B cell (primary cell): ENCODE measurements around the gene BMF. TPM values are rescaled to one million over a fixed set of nuclear protein-coding genes. Genes with fewer than 3 reads are reported as not detected.
A peak's percentile ranks its signal among the peaks of the same experiment; 100 is the strongest.

Source experiments
- ATAC-seq: fragments of 200-7000 bp; cut with Tn5 transposase; one replicate; pipeline ENCODE4 v1.10.0; 2021; ENCODE audit warnings: low read depth, mild to moderate bottlenecking, moderate number of reproducible peaks, moderate library complexity
- CTCF ChIA-PET: fragments of 350-600 bp; sonication (Branson Sonifier 250); formaldehyde crosslinking; loops from one replicate; lab custom pipeline; 2021; ENCODE audit warnings: antibody characterized with exemption, inconsistent platforms; lab: Charles Lee
- POLR2A ChIA-PET: fragments of 350-600 bp; sonication (Branson Sonifier 250); formaldehyde crosslinking; loops from one replicate; lab custom pipeline; 2021; ENCODE audit warnings: antibody characterized with exemption; lab: Charles Lee
- DNase-seq: peaks from one replicate; pipeline ENCODE4 v3.0.0; 2013
- H2AFZ ChIP-seq: 2 replicates; pipeline ENCODE4 v1.6.1; 2012; ENCODE audit warnings: mild to moderate bottlenecking, low read depth, low read length; ENCODE audit not compliant: insufficient read depth, poor library complexity, severe bottlenecking
- H3K27ac ChIP-seq, 2 donors: 1 replicate in 1 of 2; 2 replicates in 1 of 2; pipeline ENCODE4 v1.5.1; 2012 to 2013; ENCODE audit warnings: low read length in 2 of 2, mild to moderate bottlenecking in 2 of 2, moderate library complexity in 1 of 2
- H3K27me3 ChIP-seq, 4 experiments: fragments of 200-600 bp in 1 of 4; sonication (generic) in 1 of 4; replicated peaks in 1 of 4; 1 replicate in 2 of 4; 2 replicates in 2 of 4; pipeline versions ENCODE4 v1.6.1 to v1.7.0; 2013 to 2016; ENCODE audit warnings: low read length in 3 of 4, mild to moderate bottlenecking in 2 of 4, mixed read lengths in 1 of 4, moderate library complexity in 1 of 4; ENCODE audit not compliant: insufficient read depth in 4 of 4, control insufficient read depth in 3 of 4; ENCODE audit errors: control extremely low read depth in 1 of 4
- H3K36me3 ChIP-seq, 2 experiments: replicated peaks in 1 of 2; 1 replicate in 1 of 2; 2 replicates in 1 of 2; pipeline versions ENCODE4 v1.6.1 to v1.7.1; 2013; ENCODE audit warnings: low read length in 1 of 2; ENCODE audit not compliant: insufficient read depth in 2 of 2, control insufficient read depth in 1 of 2; ENCODE audit errors: control extremely low read depth in 1 of 2, extremely low read depth in 1 of 2
- H3K4me1 ChIP-seq, 2 donors: fragments of 200-600 bp in 1 of 2; sonication (generic) in 1 of 2; 1 replicate in 1 of 2; 2 replicates in 1 of 2; pipeline versions ENCODE4 v1.5.1 to v1.6.1; 2013 to 2017; ENCODE audit warnings: low read length in 2 of 2; ENCODE audit not compliant: control insufficient read depth in 2 of 2, insufficient read depth in 2 of 2
- H3K4me2 ChIP-seq: replicated peaks from 2 replicates; pipeline ENCODE3; 2012; ENCODE audit warnings: mild to moderate bottlenecking, low read depth, low read length; ENCODE audit not compliant: poor library complexity, severe bottlenecking
- H3K4me3 ChIP-seq, 5 experiments: fragments of 200-600 bp in 1 of 5; sonication (generic) in 1 of 5; 1 replicate in 3 of 5; 2 replicates in 2 of 5; pipeline versions ENCODE4 v1.5.1 to v1.7.0; 2011 to 2016; ENCODE audit warnings: low read length in 4 of 5, mild to moderate bottlenecking in 4 of 5, low read depth in 2 of 5, control low read depth in 1 of 5, moderate library complexity in 1 of 5; ENCODE audit not compliant: insufficient read depth in 1 of 5; ENCODE audit errors: control extremely low read depth in 1 of 5, extremely low read depth in 1 of 5
- H3K79me2 ChIP-seq: fragments of 200-600 bp; sonication (generic); one replicate; pipeline ENCODE4 v1.6.0; 2016; ENCODE audit warnings: low read length; ENCODE audit not compliant: control insufficient read depth, insufficient read depth
- H3K9ac ChIP-seq: fragments of 200-600 bp; sonication (generic); 2 replicates; pipeline ENCODE4 v1.6.1; 2017; ENCODE audit warnings: mild to moderate bottlenecking, low read length, moderate library complexity
- H3K9me3 ChIP-seq, 3 donors: one replicate each; pipeline versions ENCODE4 v1.6.1 to v1.7.1; 2013; ENCODE audit warnings: low read length in 2 of 3; ENCODE audit not compliant: control insufficient read depth in 2 of 3, insufficient read depth in 1 of 3; ENCODE audit errors: control extremely low read depth in 1 of 3
- H4K20me1 ChIP-seq: 2 replicates; pipeline ENCODE4 v1.6.0; 2012; ENCODE audit warnings: mild to moderate bottlenecking, low read length; ENCODE audit not compliant: insufficient read depth, control insufficient read depth, poor library complexity, severe bottlenecking
- H3K27ac Mint-ChIP-seq: one replicate; pipeline ENCODE4 v1.8.0; 2021; ENCODE audit warnings: mixed read lengths
- H3K27me3 Mint-ChIP-seq: one replicate; pipeline ENCODE4 v1.8.0; 2021; ENCODE audit warnings: mixed read lengths
- H3K4me1 Mint-ChIP-seq: one replicate; pipeline ENCODE4 v1.8.0; 2021; ENCODE audit warnings: mixed read lengths
- H3K4me3 Mint-ChIP-seq: one replicate; pipeline ENCODE4 v1.8.0; 2021; ENCODE audit warnings: mixed read lengths
- H3K9me3 Mint-ChIP-seq: one replicate; pipeline ENCODE4 v1.8.0; 2022; ENCODE audit warnings: mixed read lengths; ENCODE audit not compliant: insufficient read depth
- EZH2 ChIP-seq: IDR thresholded peaks from 2 replicates; pipeline ENCODE4 v1.6.1; 2012; ENCODE audit warnings: borderline replicate concordance, low read depth, mild to moderate bottlenecking, moderate library complexity, low read length; ENCODE audit not compliant: insufficient read depth, poor library complexity, severe bottlenecking
- WGBS: methylation state at CpG from one replicate; pipeline ENCODE4 v1.1.5; 2013; ENCODE audit warnings: missing lambda C conversion rate; ENCODE audit not compliant: insufficient coverage; 5-methylcytosine and 5-hydroxymethylcytosine counted together
- intact Hi-C: fragments of 100-400 bp; cut with micrococcal nuclease; formaldehyde crosslinking; loops from one replicate; pipeline ENCODE4 v1.10.0; 2022
- polyA plus RNA-seq: library from polyadenylated mRNA; depleted of rRNA; stranded (reverse); fragments of >200 nt; gene quantifications from 2 replicates; pipeline ENCODE4 v1.2.3, GENCODE V29; 2012
- total RNA-seq, 2 donors: library from RNA; stranded (reverse); fragments of 120-200 nt in 1 of 2; gene quantifications; 1 replicate in 1 of 2; 2 replicates in 1 of 2; pipeline versions ENCODE4 v1.2.3 to v1.2.4, GENCODE V29; 2013 to 2022
- TF ChIP-seq, protein P1 (sequence below): fragments of 200-600 bp; IDR thresholded peaks from one replicate; pipeline ENCODE4 v1.8.0; 2022; ENCODE audit warnings: antibody characterized with exemption, mild to moderate bottlenecking

The BMF gene
- total and polyA plus RNA-seq, 2 donors (not counting 1 experiment from before 2014, with no cell fraction given): 43.2 to 343 TPM

DNA sequence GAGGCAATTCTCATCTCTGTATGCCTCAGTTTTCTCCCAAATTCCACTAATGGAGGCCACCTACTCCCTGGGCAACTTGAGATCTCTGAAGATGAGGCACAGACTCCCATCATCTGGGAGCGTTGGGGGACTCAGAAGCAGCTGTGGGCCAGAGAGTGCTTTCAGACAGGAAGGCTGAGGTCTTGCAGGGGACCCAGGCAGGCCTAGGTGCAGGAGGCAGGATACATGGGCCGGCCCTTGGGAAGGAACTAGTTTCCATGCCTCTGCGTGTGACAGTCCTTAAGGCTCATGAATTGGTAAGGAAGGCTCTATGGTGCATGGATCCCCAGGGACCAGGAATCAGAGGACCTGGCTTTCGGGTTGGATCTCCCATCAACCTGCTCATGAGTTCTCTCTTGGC is 14.5 kb downstream of the BMF start:
- H3K27ac ChIP-seq: peak overlapping the region; percentile 99 to 100
- H3K36me3 ChIP-seq: peaks cover 0 to 32% of the 10 kb centered on the region in 2 experiments
- H3K4me1 Mint-ChIP-seq: peaks cover 86% of the 10 kb centered on the region
- CTCF ChIA-PET: interaction anchor here (1.0 to 33.4 kb wide), 7 partner anchors 10 to 181 kb away, joined by 4 to 934 read pairs (median 6); partner anchors contain the start of genes BMF and SRP14
- H3K4me3 ChIP-seq: peak overlapping the region in 1 of 5 experiments; percentile 38
- 80% methylated on average over 4 of the region's 4 CpGs for WGBS
- H3K27me3 Mint-ChIP-seq: no peaks in the 10 kb centered on the region
- H4K20me1 ChIP-seq: no peaks in the 10 kb centered on the region
- DNase-seq: no peak
- H2AFZ ChIP-seq: no peak overlapping the region
- H3K4me3 Mint-ChIP-seq: peak overlapping the region; percentile 87
- H3K9me3 Mint-ChIP-seq: no peaks in the 10 kb centered on the region
- peak overlapping the region; percentile 84 for H3K4me2 ChIP-seq
- intact Hi-C loops: loop anchor here (10.0 kb wide), 1 partner anchor 461 kb away; no protein-coding TSS in a partner anchor
- no peaks in the 10 kb centered on the region for H3K27me3 ChIP-seq
- peak overlapping the region; percentile 43 for H3K9ac ChIP-seq
- POLR2A ChIA-PET: interaction anchor here (0.8 to 9.6 kb wide), 9 partner anchors 10 to 48 kb away, joined by 3 to 130 read pairs (median 4); partner anchors contain the start of gene BMF
- peak overlapping the region; percentile 98 for H3K27ac Mint-ChIP-seq
- ATAC-seq: no peak
- peaks cover 78 to 84% of the 10 kb centered on the region in 2 donors for H3K4me1 ChIP-seq
- TF ChIP-seq, protein P1, sequence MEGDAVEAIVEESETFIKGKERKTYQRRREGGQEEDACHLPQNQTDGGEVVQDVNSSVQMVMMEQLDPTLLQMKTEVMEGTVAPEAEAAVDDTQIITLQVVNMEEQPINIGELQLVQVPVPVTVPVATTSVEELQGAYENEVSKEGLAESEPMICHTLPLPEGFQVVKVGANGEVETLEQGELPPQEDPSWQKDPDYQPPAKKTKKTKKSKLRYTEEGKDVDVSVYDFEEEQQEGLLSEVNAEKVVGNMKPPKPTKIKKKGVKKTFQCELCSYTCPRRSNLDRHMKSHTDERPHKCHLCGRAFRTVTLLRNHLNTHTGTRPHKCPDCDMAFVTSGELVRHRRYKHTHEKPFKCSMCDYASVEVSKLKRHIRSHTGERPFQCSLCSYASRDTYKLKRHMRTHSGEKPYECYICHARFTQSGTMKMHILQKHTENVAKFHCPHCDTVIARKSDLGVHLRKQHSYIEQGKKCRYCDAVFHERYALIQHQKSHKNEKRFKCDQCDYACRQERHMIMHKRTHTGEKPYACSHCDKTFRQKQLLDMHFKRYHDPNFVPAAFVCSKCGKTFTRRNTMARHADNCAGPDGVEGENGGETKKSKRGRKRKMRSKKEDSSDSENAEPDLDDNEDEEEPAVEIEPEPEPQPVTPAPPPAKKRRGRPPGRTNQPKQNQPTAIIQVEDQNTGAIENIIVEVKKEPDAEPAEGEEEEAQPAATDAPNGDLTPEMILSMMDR: no peak
- no peak for TF ChIP-seq EZH2
- H3K9me3 ChIP-seq: no peaks in the 10 kb centered on the region
- peaks cover 79% of the 10 kb centered on the region for H3K79me2 ChIP-seq
